HG03097 (cell line): ENCODE measurements around the gene BTBD18.

Source experiments
- ATAC-seq: cut with Tn5 transposase; IDR thresholded peaks from one replicate; pipeline ENCODE4 v1.9.1; 2021; ENCODE audit not compliant: unreplicated experiment, low FRiP score

Gene BTBD18

GRCh38 chr11:57751676-57752253 is at the start of gene BTBD18:
Gene BTBD18 (minus strand): TSS chr11:57751819. CDS start chr11:57751188, 631 bp downstream.
- ATAC-seq, result no peak

GRCh38 chr11:57801183-57801485 is 49.5 kb upstream of the BTBD18 start:
- no peak for ATAC-seq

- peak; percentile 74 for ATAC-seq
Measured at GRCh38 chr11:57800444-57801182, 49.0 kb upstream of the BTBD18 start.

- no peak for ATAC-seq
Measured at GRCh38 chr11:57798905-57799559, 47.4 kb upstream of the BTBD18 start.

GRCh38 chr11:57793351-57794115 is 41.9 kb upstream of the BTBD18 start:
- no peak for ATAC-seq

- no peak for ATAC-seq
Measured at GRCh38 chr11:57792870-57793269, 41.3 kb upstream of the BTBD18 start.

- peak; percentile 70 for ATAC-seq
Measured at GRCh38 chr11:57792060-57792541, 40.5 kb upstream of the BTBD18 start.

- ATAC-seq, result no peak
Measured at GRCh38 chr11:57791321-57792059, 39.9 kb upstream of the BTBD18 start.

GRCh38 chr11:57788703-57789088 is 37.1 kb upstream of the BTBD18 start:
- no peak for ATAC-seq

- no peak for ATAC-seq
Measured at GRCh38 chr11:57787920-57788702, 36.5 kb upstream of the BTBD18 start.

GRCh38 chr11:57787006-57787604 is 35.5 kb upstream of the BTBD18 start:
- no peak for ATAC-seq

GRCh38 chr11:57786436-57786835 is 34.8 kb upstream of the BTBD18 start:
- no peak for ATAC-seq

- no peak for ATAC-seq
Measured at GRCh38 chr11:57785072-57785471, 33.5 kb upstream of the BTBD18 start.

GRCh38 chr11:57781529-57781943 is 29.9 kb upstream of the BTBD18 start:
- ATAC-seq, result no peak

- no peak for ATAC-seq
Measured at GRCh38 chr11:57779276-57779675, 27.7 kb upstream of the BTBD18 start.

GRCh38 chr11:57778318-57779037 is 26.9 kb upstream of the BTBD18 start:
- no peak for ATAC-seq

- no peak for ATAC-seq
Measured at GRCh38 chr11:57777969-57778317, 26.3 kb upstream of the BTBD18 start.

- no peak for ATAC-seq
Measured at GRCh38 chr11:57776577-57777210, 25.1 kb upstream of the BTBD18 start.
